WTC11 (cell line): Measurements from ENCODE around the gene VCL. TPM values are rescaled to one million over a fixed set of nuclear protein-coding genes. Genes with fewer than 3 reads are reported as not detected.

ENCODE experiments used
- ATAC-seq: fragments of 200-7000 bp; cut with Tn5 transposase; 2 replicates; pipeline ENCODE4 v1.10.0; 2021; ENCODE audit warnings: mild to moderate bottlenecking, moderate library complexity
- CTCF ChIA-PET: fragments of 300-600 bp; sonication (Branson Sonifier 250); formaldehyde crosslinking; loops from one replicate; lab custom pipeline; 2021; ENCODE audit warnings: antibody characterized with exemption; lab: Charles Lee
- POLR2A ChIA-PET: fragments of 350-600 bp; sonication (Branson Sonifier 250); formaldehyde crosslinking; loops from one replicate; lab custom pipeline; 2021; ENCODE audit warnings: antibody characterized with exemption; lab: Charles Lee
- DNase-seq: peaks from one replicate; pipeline ENCODE4 v3.0.0; 2021; ENCODE audit warnings: low spot score
- H3K27ac Mint-ChIP-seq: 2 replicates; pipeline ENCODE4 v1.8.0; 2021; ENCODE audit warnings: mixed read lengths
- H3K27me3 Mint-ChIP-seq: 2 replicates; pipeline ENCODE4 v1.8.0; 2021; ENCODE audit warnings: low read depth, mild to moderate bottlenecking, moderate library complexity, mixed read lengths
- H3K36me3 Mint-ChIP-seq: 2 replicates; pipeline ENCODE4 v1.8.0; 2021; ENCODE audit warnings: mixed read lengths
- H3K4me1 Mint-ChIP-seq: 2 replicates; pipeline ENCODE4 v1.8.0; 2022; ENCODE audit warnings: mixed read lengths
- H3K4me3 Mint-ChIP-seq: 2 replicates; pipeline ENCODE4 v1.8.0; 2021; ENCODE audit warnings: mild to moderate bottlenecking, moderate library complexity, mixed read lengths
- H3K9me3 Mint-ChIP-seq: 2 replicates; pipeline ENCODE4 v1.8.0; 2021; ENCODE audit warnings: mixed read lengths
- CREM ChIP-seq: sonication (generic); formaldehyde crosslinking; IDR thresholded peaks from 2 replicates; pipeline ENCODE4 v1.8.1; 2022; ENCODE audit warnings: mild to moderate bottlenecking, missing genetic modification reagents, moderate library complexity
- EMX1 ChIP-seq: fragments of 250-450 bp; sonication (Bioruptor Pico); IDR thresholded peaks from 2 replicates; pipeline ENCODE4 v1.8.0; 2021; ENCODE audit warnings: mild to moderate bottlenecking
- ESRRA ChIP-seq: sonication (generic); formaldehyde crosslinking; IDR thresholded peaks from 2 replicates; pipeline ENCODE4 v1.8.1; 2022; ENCODE audit warnings: mild to moderate bottlenecking, missing genetic modification reagents, borderline replicate concordance
- FOXP1 ChIP-seq: sonication (generic); formaldehyde crosslinking; IDR thresholded peaks from 2 replicates; pipeline ENCODE4 v1.8.0; 2022; ENCODE audit warnings: missing genetic modification reagents, mild to moderate bottlenecking, moderate library complexity, borderline replicate concordance
- HMGA2 ChIP-seq: fragments of 250-450 bp; sonication (Bioruptor Pico); IDR thresholded peaks from 2 replicates; pipeline ENCODE4 v1.4.0; 2021; ENCODE audit warnings: mild to moderate bottlenecking, moderate library complexity
- JUN ChIP-seq: sonication (generic); formaldehyde crosslinking; IDR thresholded peaks from 2 replicates; pipeline ENCODE4 v1.8.0; 2023; ENCODE audit warnings: mild to moderate bottlenecking, missing genetic modification reagents
- MYBL2 ChIP-seq: sonication (generic); formaldehyde crosslinking; IDR thresholded peaks from 2 replicates; pipeline ENCODE4 v1.8.1; 2023; ENCODE audit warnings: mild to moderate bottlenecking, moderate library complexity, missing genetic modification reagents
- NFATC4 ChIP-seq: fragments of 250-450 bp; sonication (Bioruptor Pico); IDR thresholded peaks from 2 replicates; pipeline ENCODE4 v1.9.0; 2021; ENCODE audit warnings: mild to moderate bottlenecking
- OVOL2 ChIP-seq: fragments of 250-450 bp; sonication (Bioruptor Pico); IDR thresholded peaks from 2 replicates; pipeline ENCODE4 v1.9.0; 2021; ENCODE audit warnings: mild to moderate bottlenecking, borderline replicate concordance
- PRRX2 ChIP-seq: fragments of 250-450 bp; sonication (Bioruptor Pico); IDR thresholded peaks from 2 replicates; pipeline ENCODE4 v1.8.0; 2021; ENCODE audit warnings: mild to moderate bottlenecking
- RELA ChIP-seq: sonication (generic); formaldehyde crosslinking; IDR thresholded peaks from 2 replicates; pipeline ENCODE4 v1.8.1; 2022; ENCODE audit warnings: missing genetic modification reagents, mild to moderate bottlenecking, borderline replicate concordance
- SOX15 ChIP-seq: fragments of 250-450 bp; sonication (Bioruptor Pico); IDR thresholded peaks from 2 replicates; pipeline ENCODE4 v1.9.0; 2021; ENCODE audit warnings: mild to moderate bottlenecking
- TEAD1 ChIP-seq: sonication (generic); formaldehyde crosslinking; IDR thresholded peaks from 2 replicates; pipeline ENCODE4 v1.8.0; 2022; ENCODE audit warnings: mild to moderate bottlenecking, missing genetic modification reagents
- TP53 ChIP-seq: sonication (generic); formaldehyde crosslinking; IDR thresholded peaks from 2 replicates; pipeline ENCODE4 v1.8.1; 2023; ENCODE audit warnings: mild to moderate bottlenecking, missing genetic modification reagents
- ZNF138 ChIP-seq: sonication (generic); formaldehyde crosslinking; conservative IDR thresholded peaks from 2 replicates; pipeline ENCODE4 v1.8.1; 2022; ENCODE audit warnings: mild to moderate bottlenecking, moderate library complexity, missing genetic modification reagents
- ZNF219 ChIP-seq: sonication (generic); formaldehyde crosslinking; IDR thresholded peaks from 2 replicates; pipeline ENCODE4 v1.8.0; 2023; ENCODE audit warnings: missing genetic modification reagents, mild to moderate bottlenecking, borderline replicate concordance
- ZNF416 ChIP-seq: fragments of 250-450 bp; sonication (Bioruptor Pico); IDR thresholded peaks from 2 replicates; pipeline ENCODE4 v1.9.0; 2021; ENCODE audit warnings: mild to moderate bottlenecking, inconsistent platforms
- total RNA-seq: library from RNA; stranded (reverse); gene quantifications from 3 replicates; pipeline ENCODE4 v1.2.3, GENCODE V29; 2021
- TF ChIP-seq, protein P1 (sequence below): sonication (generic); formaldehyde crosslinking; IDR thresholded peaks from 2 replicates; pipeline ENCODE4 v1.8.0; 2022; ENCODE audit warnings: mild to moderate bottlenecking, missing genetic modification reagents
- TF ChIP-seq, protein P2 (sequence below): sonication (generic); formaldehyde crosslinking; IDR thresholded peaks from 2 replicates; pipeline ENCODE4 v1.8.0; 2022; ENCODE audit warnings: mild to moderate bottlenecking, missing genetic modification reagents
- TF ChIP-seq, protein P3 (sequence below): fragments of 250-450 bp; sonication (Bioruptor Pico); IDR thresholded peaks from 2 replicates; pipeline ENCODE4 v2.1.2; 2022; ENCODE audit warnings: mild to moderate bottlenecking, moderate library complexity
- TF ChIP-seq, protein P4 (sequence below): sonication (generic); formaldehyde crosslinking; IDR thresholded peaks from 2 replicates; pipeline ENCODE4 v1.8.0; 2022; ENCODE audit warnings: mild to moderate bottlenecking, missing genetic modification reagents
- TF ChIP-seq, protein P5 (sequence below): fragments of 250-450 bp; sonication (Bioruptor Pico); IDR thresholded peaks from 2 replicates; pipeline ENCODE4 v1.9.0; 2021; ENCODE audit warnings: mild to moderate bottlenecking, borderline replicate concordance
- TF ChIP-seq, protein P6 (sequence below): sonication (generic); formaldehyde crosslinking; IDR thresholded peaks from 2 replicates; pipeline ENCODE4 v1.8.1; 2022; ENCODE audit warnings: low read depth, mild to moderate bottlenecking, moderate library complexity, missing genetic modification reagents, borderline replicate concordance
- TF ChIP-seq, protein P7 (sequence below): sonication (generic); formaldehyde crosslinking; IDR thresholded peaks from 2 replicates; pipeline ENCODE4 v1.8.0; 2023; ENCODE audit warnings: missing genetic modification reagents

Gene VCL
- total RNA-seq, 1 experiment from 2014 or later, result 225 TPM

DNA sequence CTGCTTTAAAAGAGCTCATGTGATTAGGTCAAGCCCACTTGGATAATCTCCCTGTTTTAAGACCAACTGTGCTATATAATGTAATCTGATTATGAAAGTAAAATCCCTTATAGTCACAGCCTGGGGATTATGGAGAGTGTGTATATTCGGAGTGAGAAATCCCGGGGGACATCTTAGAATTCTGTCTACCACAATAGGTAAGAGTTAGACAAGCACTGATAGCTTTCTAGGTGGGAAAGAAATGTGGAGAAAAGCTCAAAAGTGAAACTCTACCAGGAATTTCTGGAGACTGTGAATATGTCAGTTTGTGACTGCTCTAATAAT is 2.9 kb upstream of the VCL start (continued):
- TF ChIP-seq, protein P1, sequence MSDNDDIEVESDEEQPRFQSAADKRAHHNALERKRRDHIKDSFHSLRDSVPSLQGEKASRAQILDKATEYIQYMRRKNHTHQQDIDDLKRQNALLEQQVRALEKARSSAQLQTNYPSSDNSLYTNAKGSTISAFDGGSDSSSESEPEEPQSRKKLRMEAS (CRISPR knock-in tag), result no peak

DNA sequence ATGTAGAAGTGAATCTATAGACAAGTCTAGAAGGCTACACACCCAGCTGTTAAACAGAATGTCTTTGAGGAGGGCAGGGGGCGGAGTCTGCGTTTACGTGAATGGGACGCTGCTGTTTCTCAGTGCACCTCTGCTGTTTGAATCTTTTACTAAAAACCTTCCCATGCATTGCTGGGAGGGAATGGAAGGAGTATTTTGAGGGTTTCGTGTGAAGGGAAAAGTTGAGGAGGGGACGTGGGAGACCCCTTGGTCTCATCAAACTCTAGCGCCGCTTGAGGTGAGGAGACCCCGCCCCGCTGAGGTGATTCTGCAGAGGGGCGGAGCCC is 492 bp upstream of the VCL start:
- TF ChIP-seq ZNF138 (CRISPR knock-in tag) (no peak), JUN (CRISPR knock-in tag) (no peak), RELA (no peak), CREM (CRISPR knock-in tag) (no peak), HMGA2 (CRISPR knock-in tag) (no peak), MYBL2 (CRISPR knock-in tag) (no peak), EMX1 (CRISPR knock-in tag) (no peak), SOX15 (CRISPR knock-in tag) (no peak), ESRRA (CRISPR knock-in tag) (no peak), FOXP1 (CRISPR knock-in tag) (no peak)
- TF ChIP-seq, protein P2, sequence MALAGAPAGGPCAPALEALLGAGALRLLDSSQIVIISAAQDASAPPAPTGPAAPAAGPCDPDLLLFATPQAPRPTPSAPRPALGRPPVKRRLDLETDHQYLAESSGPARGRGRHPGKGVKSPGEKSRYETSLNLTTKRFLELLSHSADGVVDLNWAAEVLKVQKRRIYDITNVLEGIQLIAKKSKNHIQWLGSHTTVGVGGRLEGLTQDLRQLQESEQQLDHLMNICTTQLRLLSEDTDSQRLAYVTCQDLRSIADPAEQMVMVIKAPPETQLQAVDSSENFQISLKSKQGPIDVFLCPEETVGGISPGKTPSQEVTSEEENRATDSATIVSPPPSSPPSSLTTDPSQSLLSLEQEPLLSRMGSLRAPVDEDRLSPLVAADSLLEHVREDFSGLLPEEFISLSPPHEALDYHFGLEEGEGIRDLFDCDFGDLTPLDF (CRISPR knock-in tag), result no peak
- TF ChIP-seq, protein P3, sequence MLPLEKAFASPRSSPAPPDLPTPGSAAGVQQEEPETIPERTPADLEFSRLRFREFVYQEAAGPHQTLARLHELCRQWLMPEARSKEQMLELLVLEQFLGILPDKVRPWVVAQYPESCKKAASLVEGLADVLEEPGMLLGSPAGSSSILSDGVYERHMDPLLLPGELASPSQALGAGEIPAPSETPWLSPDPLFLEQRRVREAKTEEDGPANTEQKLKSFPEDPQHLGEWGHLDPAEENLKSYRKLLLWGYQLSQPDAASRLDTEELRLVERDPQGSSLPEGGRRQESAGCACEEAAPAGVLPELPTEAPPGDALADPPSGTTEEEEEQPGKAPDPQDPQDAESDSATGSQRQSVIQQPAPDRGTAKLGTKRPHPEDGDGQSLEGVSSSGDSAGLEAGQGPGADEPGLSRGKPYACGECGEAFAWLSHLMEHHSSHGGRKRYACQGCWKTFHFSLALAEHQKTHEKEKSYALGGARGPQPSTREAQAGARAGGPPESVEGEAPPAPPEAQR, result no peak
- TF ChIP-seq, protein P4, sequence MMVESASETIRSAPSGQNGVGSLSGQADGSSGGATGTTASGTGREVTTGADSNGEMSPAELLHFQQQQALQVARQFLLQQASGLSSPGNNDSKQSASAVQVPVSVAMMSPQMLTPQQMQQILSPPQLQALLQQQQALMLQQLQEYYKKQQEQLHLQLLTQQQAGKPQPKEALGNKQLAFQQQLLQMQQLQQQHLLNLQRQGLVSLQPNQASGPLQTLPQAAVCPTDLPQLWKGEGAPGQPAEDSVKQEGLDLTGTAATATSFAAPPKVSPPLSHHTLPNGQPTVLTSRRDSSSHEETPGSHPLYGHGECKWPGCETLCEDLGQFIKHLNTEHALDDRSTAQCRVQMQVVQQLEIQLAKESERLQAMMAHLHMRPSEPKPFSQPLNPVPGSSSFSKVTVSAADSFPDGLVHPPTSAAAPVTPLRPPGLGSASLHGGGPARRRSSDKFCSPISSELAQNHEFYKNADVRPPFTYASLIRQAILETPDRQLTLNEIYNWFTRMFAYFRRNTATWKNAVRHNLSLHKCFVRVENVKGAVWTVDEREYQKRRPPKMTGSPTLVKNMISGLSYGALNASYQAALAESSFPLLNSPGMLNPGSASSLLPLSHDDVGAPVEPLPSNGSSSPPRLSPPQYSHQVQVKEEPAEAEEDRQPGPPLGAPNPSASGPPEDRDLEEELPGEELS (CRISPR knock-in tag), result no peak
- ATAC-seq (peak; percentile 6), DNase-seq (no peak)
- POLR2A ChIA-PET, result interaction anchor here (0.6 to 9.2 kb wide), 7 partner anchors 9 to 153 kb away, joined by 3 to 140 read pairs (median 6); partner anchors contain the start of genes ADK and AP3M1
- H3K4me1 Mint-ChIP-seq, result peaks cover 38% of the 10 kb centered on the region
- peak overlapping the region; percentile 95 for H3K4me3 Mint-ChIP-seq
- H3K36me3 Mint-ChIP-seq, result peaks cover 35% of the 10 kb centered on the region
- H3K9me3 Mint-ChIP-seq, result no peaks in the 10 kb centered on the region
- H3K27ac Mint-ChIP-seq, result peak overlapping the region; percentile 100
- H3K27me3 Mint-ChIP-seq, result peaks cover 2% of the 10 kb centered on the region; the same call in 1 of the 2 replicates
- CTCF ChIA-PET, result interaction anchor here (1.5 to 4.5 kb wide), 5 partner anchors 29 to 118 kb away, joined by 4 to 33 read pairs (median 8); no protein-coding TSS in a partner anchor

DNA sequence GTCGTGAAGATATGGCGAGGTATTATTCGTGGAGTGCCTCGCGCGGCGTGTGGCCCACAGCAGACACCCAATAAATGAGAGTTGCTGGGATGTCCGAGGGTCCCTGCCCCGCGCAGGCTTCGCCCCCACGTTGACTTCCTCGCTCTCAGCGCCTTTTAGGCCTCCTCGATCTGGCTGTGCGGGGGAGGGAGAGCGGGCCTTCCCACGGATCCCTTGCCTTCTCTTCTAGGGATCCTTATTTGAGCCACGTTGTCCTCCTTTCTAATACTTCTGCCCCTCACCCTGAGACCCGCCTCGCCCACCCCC is 660 bp downstream of the VCL start:
- H3K4me3 Mint-ChIP-seq, result peak overlapping the region; percentile 98
- peak overlapping the region; percentile 98 for H3K27ac Mint-ChIP-seq
- H3K27me3 Mint-ChIP-seq, result peaks cover 2% of the 10 kb centered on the region; the same call in 1 of the 2 replicates
- peaks cover 45% of the 10 kb centered on the region for H3K4me1 Mint-ChIP-seq
- no peak for ATAC-seq
- POLR2A ChIA-PET, result interaction anchor here (0.8 to 9.2 kb wide), 10 partner anchors 14 to 642 kb away, joined by 3 to 140 read pairs (median 4); partner anchors contain the start of genes ADK and AP3M1
- peaks cover 43% of the 10 kb centered on the region for H3K36me3 Mint-ChIP-seq
- no peaks in the 10 kb centered on the region for H3K9me3 Mint-ChIP-seq
- DNase-seq, result no peak
- CTCF ChIA-PET, result interaction anchor here (0.8 to 4.5 kb wide), 9 partner anchors 27 to 119 kb away, joined by 4 to 33 read pairs (median 8); no protein-coding TSS in a partner anchor
- TF ChIP-seq PRRX2, result 0 out of 2 replicates have a peak, but pooled peaks have one; percentile 36
- TF ChIP-seq ESRRA (CRISPR knock-in tag), result 0 out of 2 replicates have a peak, but pooled peaks have one; percentile 19
- peak; percentile 37; the same call in 1 of the 2 replicates for TF ChIP-seq ZNF416 (CRISPR knock-in tag)
- TF ChIP-seq NFATC4, result peak; percentile 54; the same call in 1 of the 2 replicates
- TF ChIP-seq, protein P5, sequence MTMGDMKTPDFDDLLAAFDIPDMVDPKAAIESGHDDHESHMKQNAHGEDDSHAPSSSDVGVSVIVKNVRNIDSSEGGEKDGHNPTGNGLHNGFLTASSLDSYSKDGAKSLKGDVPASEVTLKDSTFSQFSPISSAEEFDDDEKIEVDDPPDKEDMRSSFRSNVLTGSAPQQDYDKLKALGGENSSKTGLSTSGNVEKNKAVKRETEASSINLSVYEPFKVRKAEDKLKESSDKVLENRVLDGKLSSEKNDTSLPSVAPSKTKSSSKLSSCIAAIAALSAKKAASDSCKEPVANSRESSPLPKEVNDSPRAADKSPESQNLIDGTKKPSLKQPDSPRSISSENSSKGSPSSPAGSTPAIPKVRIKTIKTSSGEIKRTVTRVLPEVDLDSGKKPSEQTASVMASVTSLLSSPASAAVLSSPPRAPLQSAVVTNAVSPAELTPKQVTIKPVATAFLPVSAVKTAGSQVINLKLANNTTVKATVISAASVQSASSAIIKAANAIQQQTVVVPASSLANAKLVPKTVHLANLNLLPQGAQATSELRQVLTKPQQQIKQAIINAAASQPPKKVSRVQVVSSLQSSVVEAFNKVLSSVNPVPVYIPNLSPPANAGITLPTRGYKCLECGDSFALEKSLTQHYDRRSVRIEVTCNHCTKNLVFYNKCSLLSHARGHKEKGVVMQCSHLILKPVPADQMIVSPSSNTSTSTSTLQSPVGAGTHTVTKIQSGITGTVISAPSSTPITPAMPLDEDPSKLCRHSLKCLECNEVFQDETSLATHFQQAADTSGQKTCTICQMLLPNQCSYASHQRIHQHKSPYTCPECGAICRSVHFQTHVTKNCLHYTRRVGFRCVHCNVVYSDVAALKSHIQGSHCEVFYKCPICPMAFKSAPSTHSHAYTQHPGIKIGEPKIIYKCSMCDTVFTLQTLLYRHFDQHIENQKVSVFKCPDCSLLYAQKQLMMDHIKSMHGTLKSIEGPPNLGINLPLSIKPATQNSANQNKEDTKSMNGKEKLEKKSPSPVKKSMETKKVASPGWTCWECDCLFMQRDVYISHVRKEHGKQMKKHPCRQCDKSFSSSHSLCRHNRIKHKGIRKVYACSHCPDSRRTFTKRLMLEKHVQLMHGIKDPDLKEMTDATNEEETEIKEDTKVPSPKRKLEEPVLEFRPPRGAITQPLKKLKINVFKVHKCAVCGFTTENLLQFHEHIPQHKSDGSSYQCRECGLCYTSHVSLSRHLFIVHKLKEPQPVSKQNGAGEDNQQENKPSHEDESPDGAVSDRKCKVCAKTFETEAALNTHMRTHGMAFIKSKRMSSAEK (CRISPR knock-in tag), result 0 out of 2 replicates have a peak, but pooled peaks have one; percentile 34
- TF ChIP-seq TEAD1 (CRISPR knock-in tag), result no peak
- TF ChIP-seq, protein P6, sequence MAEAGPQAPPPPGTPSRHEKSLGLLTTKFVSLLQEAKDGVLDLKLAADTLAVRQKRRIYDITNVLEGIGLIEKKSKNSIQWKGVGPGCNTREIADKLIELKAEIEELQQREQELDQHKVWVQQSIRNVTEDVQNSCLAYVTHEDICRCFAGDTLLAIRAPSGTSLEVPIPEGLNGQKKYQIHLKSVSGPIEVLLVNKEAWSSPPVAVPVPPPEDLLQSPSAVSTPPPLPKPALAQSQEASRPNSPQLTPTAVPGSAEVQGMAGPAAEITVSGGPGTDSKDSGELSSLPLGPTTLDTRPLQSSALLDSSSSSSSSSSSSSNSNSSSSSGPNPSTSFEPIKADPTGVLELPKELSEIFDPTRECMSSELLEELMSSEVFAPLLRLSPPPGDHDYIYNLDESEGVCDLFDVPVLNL (CRISPR knock-in tag), result no peak
- TF ChIP-seq, protein P7, sequence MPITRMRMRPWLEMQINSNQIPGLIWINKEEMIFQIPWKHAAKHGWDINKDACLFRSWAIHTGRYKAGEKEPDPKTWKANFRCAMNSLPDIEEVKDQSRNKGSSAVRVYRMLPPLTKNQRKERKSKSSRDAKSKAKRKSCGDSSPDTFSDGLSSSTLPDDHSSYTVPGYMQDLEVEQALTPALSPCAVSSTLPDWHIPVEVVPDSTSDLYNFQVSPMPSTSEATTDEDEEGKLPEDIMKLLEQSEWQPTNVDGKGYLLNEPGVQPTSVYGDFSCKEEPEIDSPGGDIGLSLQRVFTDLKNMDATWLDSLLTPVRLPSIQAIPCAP (CRISPR knock-in tag), result no peak
- TF ChIP-seq TP53 (CRISPR knock-in tag), result no peak
- TF ChIP-seq ZNF219 (CRISPR knock-in tag), result no peak
- no peak for TF ChIP-seq OVOL2
